Measurements from ENCODE around the gene PSMF1.
A peak's percentile ranks its signal among the peaks of the same experiment; 100 is the strongest.

Gene PSMF1

GRCh38 chr20:1164871-1165270 is 46.5 kb downstream of the PSMF1 start:
- no peak for DNase-seq (ENCODE audit: low read depth in 2 of 2)

GRCh38 chr20:1165521-1165920 is 47.1 kb downstream of the PSMF1 start:
- DNase-seq (ENCODE audit: low read depth in 2 of 2): no peak

GRCh38 chr20:1165941-1166340 is 47.5 kb downstream of the PSMF1 start:
- DNase-seq (ENCODE audit: low read depth in 2 of 2): no peak

- no peak for DNase-seq (ENCODE audit: low read depth in 2 of 2)
These were observed 48.7 kb downstream of the PSMF1 start for GRCh38 chr20:1166948-1167720.

- no peak for DNase-seq (ENCODE audit: low read depth in 2 of 2)
These were observed 50.8 kb downstream of the PSMF1 start for GRCh38 chr20:1169224-1169623.

GRCh38 chr20:1171461-1172093 is 53.2 kb downstream of the PSMF1 start:
- DNase-seq (ENCODE audit: low read depth in 2 of 2): no peak

- no peak for DNase-seq (ENCODE audit: low read depth in 2 of 2)
These were observed 55.3 kb downstream of the PSMF1 start for GRCh38 chr20:1173698-1174097.

- no peak for DNase-seq (ENCODE audit: low read depth in 2 of 2)
These were observed 56.4 kb downstream of the PSMF1 start for GRCh38 chr20:1174787-1175186.

GRCh38 chr20:1177680-1178079 is 59.3 kb downstream of the PSMF1 start:
- DNase-seq (ENCODE audit: low read depth in 2 of 2): no peak

GRCh38 chr20:1178103-1178502 is 59.7 kb downstream of the PSMF1 start:
- DNase-seq (ENCODE audit: low read depth in 2 of 2): no peak

- no peak for DNase-seq (ENCODE audit: low read depth in 2 of 2)
These were observed 60.2 kb downstream of the PSMF1 start for GRCh38 chr20:1178623-1179022.

GRCh38 chr20:1180949-1181348 is 62.5 kb downstream of the PSMF1 start:
- DNase-seq (ENCODE audit: low read depth in 2 of 2): no peak

GRCh38 chr20:1182106-1182505 is 63.7 kb downstream of the PSMF1 start:
- DNase-seq (ENCODE audit: low read depth in 2 of 2): no peak

GRCh38 chr20:1183153-1183552 is 64.8 kb downstream of the PSMF1 start:
- DNase-seq (ENCODE audit: low read depth in 2 of 2): no peak

- DNase-seq (ENCODE audit: low read depth in 2 of 2): no peak
These were observed 65.8 kb downstream of the PSMF1 start for GRCh38 chr20:1184260-1184637.

GRCh38 chr20:1184638-1185315 is 66.4 kb downstream of the PSMF1 start, which contains the start of gene TMEM74B:
Gene TMEM74B, minus strand, starts transcription at chr20:1184981. Its CDS starts 1,180 bp downstream, at chr20:1183801.
- DNase-seq (ENCODE audit: low read depth in 2 of 2): no peak

GRCh38 chr20:1185316-1185741 is 66.9 kb downstream of the PSMF1 start:
- no peak for DNase-seq (ENCODE audit: low read depth in 2 of 2)

- DNase-seq (ENCODE audit: low read depth in 2 of 2): peak in 1 of 2 donors; percentile 7
These were observed 67.5 kb downstream of the PSMF1 start for GRCh38 chr20:1185790-1186334.

GRCh38 chr20:1186367-1186991 is 68.1 kb downstream of the PSMF1 start:
- no peak for DNase-seq (ENCODE audit: low read depth in 2 of 2)

GRCh38 chr20:1187605-1188171 is 69.3 kb downstream of the PSMF1 start:
- DNase-seq (ENCODE audit: low read depth in 2 of 2): no peak

- no peak for DNase-seq (ENCODE audit: low read depth in 2 of 2)
These were observed 69.9 kb downstream of the PSMF1 start for GRCh38 chr20:1188347-1188746.

GRCh38 chr20:1189827-1190226 is 71.4 kb downstream of the PSMF1 start:
- DNase-seq (ENCODE audit: low read depth in 2 of 2): no peak
